Measurements from ENCODE around the gene TSR3. TPM values are rescaled to one million over a fixed set of nuclear protein-coding genes. Genes with fewer than 3 reads are reported as not detected.

The TSR3 gene
- total RNA-seq, 4 donors from 2014 or later: 78.2 to 112 (median 106) TPM

GRCh38 chr16:1340730-1341494 is 10.8 kb downstream of the TSR3 start:
- H3K4me3 ChIP-seq: no peak overlapping the region
- no peak for DNase-seq (ENCODE audit: extremely low spot score)
- TF ChIP-seq POLR2A (IDR thresholded peaks at IDR 0.05; ENCODE audit: low read depth): no peak
- TF ChIP-seq EP300 (IDR thresholded peaks at IDR 0.05): no peak
- TF ChIP-seq CTCF (IDR thresholded peaks at IDR 0.05): no peak
- peaks cover 0 to 53% (median 0%) of the 10 kb centered on the region in 4 donors for H3K27me3 ChIP-seq
- no peak overlapping the region for H3K27ac ChIP-seq (replicated peaks in 1 of 4)
- 66% methylated on average over 7 of the region's 36 CpGs for WGBS
- peaks cover 0 to 3% (median 0%) of the 10 kb centered on the region in 4 donors for H3K36me3 ChIP-seq
- intact Hi-C loops (cut with DNase I): no loop called here
- peaks cover 6 to 19% (median 16%) of the 10 kb centered on the region in 4 donors for H3K4me1 ChIP-seq
- H3K9me3 ChIP-seq: no peaks in the 10 kb centered on the region

- H3K4me1 ChIP-seq: peaks cover 11 to 29% (median 22%) of the 10 kb centered on the region in 4 donors
- H3K9me3 ChIP-seq: no peaks in the 10 kb centered on the region
- H3K27ac ChIP-seq (replicated peaks in 1 of 4): no peak overlapping the region
- H3K27me3 ChIP-seq: peaks cover 2 to 72% (median 10%) of the 10 kb centered on the region in 4 donors
- H3K36me3 ChIP-seq: peaks cover 0 to 3% (median 0%) of the 10 kb centered on the region in 4 donors
- no peak for DNase-seq (ENCODE audit: extremely low spot score)
- no peak for TF ChIP-seq CTCF (IDR thresholded peaks at IDR 0.05)
- TF ChIP-seq EP300 (IDR thresholded peaks at IDR 0.05): no peak
- TF ChIP-seq POLR2A (IDR thresholded peaks at IDR 0.05; ENCODE audit: low read depth): no peak
- TF ChIP-seq POLR2AphosphoS5 (IDR thresholded peaks at IDR 0.05): no peak
- intact Hi-C loops (cut with DNase I): no loop called here
- WGBS: 69% methylated on average over 28 of the region's 31 CpGs
- no peak overlapping the region for H3K4me3 ChIP-seq
Observed at GRCh38 chr16:1338855-1339675, 12.6 kb downstream of the TSR3 start.

GRCh38 chr16:1338119-1338730 is 13.5 kb downstream of the TSR3 start:
- TF ChIP-seq POLR2A (IDR thresholded peaks at IDR 0.05; ENCODE audit: low read depth) (no peak), CTCF (IDR thresholded peaks at IDR 0.05) (peak in 1 of 3 experiments; percentile 19)
- H3K4me1 ChIP-seq: peaks cover 15 to 31% (median 27%) of the 10 kb centered on the region in 4 donors
- no peak for DNase-seq (ENCODE audit: extremely low spot score)
- 80% methylated on average over 1 of the region's 30 CpGs for WGBS
- peaks cover 0 to 3% (median 0%) of the 10 kb centered on the region in 4 donors for H3K36me3 ChIP-seq
- H3K27me3 ChIP-seq: peaks cover 8 to 80% (median 17%) of the 10 kb centered on the region in 4 donors
- no peak overlapping the region for H3K4me3 ChIP-seq
- H3K9me3 ChIP-seq: no peaks in the 10 kb centered on the region
- H3K27ac ChIP-seq (replicated peaks in 1 of 4): no peak overlapping the region
- intact Hi-C loops (cut with DNase I): no loop called here

- H3K36me3 ChIP-seq: peaks cover 0 to 3% (median 0%) of the 10 kb centered on the region in 4 donors
- no peak for DNase-seq (ENCODE audit: extremely low spot score)
- intact Hi-C loops (cut with DNase I): no loop called here
- H3K4me3 ChIP-seq: no peak overlapping the region
- TF ChIP-seq EP300 (IDR thresholded peaks at IDR 0.05) (no peak), POLR2A (IDR thresholded peaks at IDR 0.05; ENCODE audit: low read depth) (no peak), CTCF (IDR thresholded peaks at IDR 0.05) (no peak)
- H3K4me1 ChIP-seq: peaks cover 16 to 31% (median 27%) of the 10 kb centered on the region in 4 donors
- 41% methylated on average over 9 of the region's 9 CpGs for WGBS
- peaks cover 8 to 83% (median 24%) of the 10 kb centered on the region in 4 donors for H3K27me3 ChIP-seq
- no peaks in the 10 kb centered on the region for H3K9me3 ChIP-seq
- no peak overlapping the region for H3K27ac ChIP-seq (replicated peaks in 1 of 4)
Observed at GRCh38 chr16:1337486-1337885, 14.2 kb downstream of the TSR3 start.
